ENCODE measurements around the gene SEMA5A.

SEMA5A gene

GRCh38 chr5:9128136-9128535 lies 417.7 kb downstream of the SEMA5A start:
- DNase-seq (ENCODE audit: low read depth in 1 of 2, low spot score in 1 of 2): no peak

- no peak for DNase-seq (ENCODE audit: low read depth in 1 of 2, low spot score in 1 of 2)
Observed at GRCh38 chr5:9126490-9126889, 419.4 kb downstream of the SEMA5A start.

- no peak for DNase-seq (ENCODE audit: low read depth in 1 of 2, low spot score in 1 of 2)
Observed at GRCh38 chr5:9125852-9126251, 420.0 kb downstream of the SEMA5A start.

GRCh38 chr5:9124838-9125237 lies 421.0 kb downstream of the SEMA5A start:
- DNase-seq (ENCODE audit: low read depth in 1 of 2, low spot score in 1 of 2): no peak

GRCh38 chr5:9124071-9124470 lies 421.8 kb downstream of the SEMA5A start:
- no peak for DNase-seq (ENCODE audit: low read depth in 1 of 2, low spot score in 1 of 2)

- no peak for DNase-seq (ENCODE audit: low read depth in 1 of 2, low spot score in 1 of 2)
Observed at GRCh38 chr5:9122528-9122927, 423.3 kb downstream of the SEMA5A start.

DNA sequence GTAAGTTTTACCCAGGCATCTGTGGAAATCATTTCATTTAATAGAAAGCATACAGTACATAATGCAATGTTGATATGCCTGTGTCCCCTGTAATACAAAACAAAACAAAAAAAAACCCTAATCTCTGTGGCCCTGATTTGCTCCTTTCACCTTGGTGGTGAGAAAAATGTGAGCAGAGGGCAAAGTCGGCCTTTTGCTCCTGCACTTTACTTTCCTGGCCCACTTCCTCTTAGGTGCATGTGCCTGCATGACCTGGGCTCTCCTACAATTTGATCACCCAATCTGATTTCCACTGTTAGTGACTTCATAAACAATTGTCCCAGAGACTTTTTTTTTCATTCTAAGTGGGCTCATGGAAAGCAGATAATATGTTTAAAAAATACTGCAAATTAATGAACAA lies 424.3 kb downstream of the SEMA5A start:
- no peak for DNase-seq (ENCODE audit: low read depth in 1 of 2, low spot score in 1 of 2)

DNA sequence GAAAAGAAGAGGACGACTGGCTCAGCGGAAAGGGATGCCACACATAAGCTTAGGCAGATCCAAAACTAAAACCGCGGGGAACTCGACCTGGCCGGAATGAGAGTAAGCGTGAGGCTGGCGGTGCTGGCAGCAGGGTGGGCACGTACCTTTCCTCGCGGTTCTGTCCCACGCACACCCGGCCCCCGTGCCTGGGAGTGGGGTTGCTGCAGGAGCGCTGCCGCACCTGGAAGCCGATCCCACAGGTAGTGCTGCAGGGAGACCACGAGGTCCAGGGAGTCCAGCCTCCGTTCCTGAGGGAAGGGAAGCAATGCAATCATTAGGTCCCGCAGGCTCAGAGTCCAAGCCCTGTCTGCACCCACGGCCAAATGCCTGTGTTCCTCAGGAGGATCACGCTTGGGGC lies 427.0 kb downstream of the SEMA5A start:
- no peak for DNase-seq (ENCODE audit: low read depth in 1 of 2, low spot score in 1 of 2)

- no peak for DNase-seq (ENCODE audit: low read depth in 1 of 2, low spot score in 1 of 2)
Observed at GRCh38 chr5:9115093-9115492, 430.8 kb downstream of the SEMA5A start.

DNA sequence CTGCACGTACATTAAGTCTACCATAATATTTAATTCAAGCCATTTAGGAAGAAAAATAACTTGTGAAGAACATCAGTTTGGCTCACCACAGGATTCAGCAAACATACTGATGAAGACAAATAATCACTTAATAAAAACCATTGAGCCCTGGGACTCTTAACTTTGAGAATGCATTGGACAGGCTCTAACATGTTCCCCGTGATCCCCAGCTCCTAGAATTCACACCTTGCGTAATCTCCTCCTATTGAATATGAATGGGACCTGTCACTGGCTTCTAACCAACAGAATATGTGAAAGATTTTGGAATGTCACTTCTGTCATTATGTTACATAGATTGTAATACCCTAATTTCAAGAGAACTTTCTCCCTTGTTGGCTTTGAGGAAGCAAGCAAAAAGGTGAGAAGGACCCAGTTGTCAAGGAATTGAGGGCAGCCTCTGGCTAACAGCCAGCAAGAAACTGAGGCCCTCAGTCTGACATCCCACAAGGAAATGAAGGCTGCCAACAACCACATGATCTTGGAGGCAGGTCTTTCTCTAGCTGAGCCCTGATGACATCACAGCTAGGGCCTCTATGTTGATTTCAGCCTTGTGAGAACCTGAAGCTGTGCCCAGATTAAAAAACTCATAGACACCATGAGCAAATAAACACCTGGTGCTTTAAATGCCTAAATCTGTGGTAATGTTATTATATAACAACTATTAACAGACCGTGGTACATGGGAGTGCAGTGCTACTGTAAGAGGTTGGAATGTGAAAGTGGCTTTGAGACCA lies 433.2 kb downstream of the SEMA5A start:
- DNase-seq (ENCODE audit: low read depth in 1 of 2, low spot score in 1 of 2): no peak

GRCh38 chr5:9108162-9108561 lies 437.7 kb downstream of the SEMA5A start:
- no peak for DNase-seq (ENCODE audit: low read depth in 1 of 2, low spot score in 1 of 2)

- DNase-seq (ENCODE audit: low read depth in 1 of 2, low spot score in 1 of 2): no peak
Observed at GRCh38 chr5:9105851-9106250, 440.0 kb downstream of the SEMA5A start.

- no peak for DNase-seq (ENCODE audit: low read depth in 1 of 2, low spot score in 1 of 2)
Observed at GRCh38 chr5:9104571-9105339, 441.1 kb downstream of the SEMA5A start.

- DNase-seq (ENCODE audit: low read depth in 1 of 2, low spot score in 1 of 2): no peak
Observed at GRCh38 chr5:9103290-9103689, 442.6 kb downstream of the SEMA5A start.

GRCh38 chr5:9099689-9100088 lies 446.2 kb downstream of the SEMA5A start:
- DNase-seq (ENCODE audit: low read depth in 1 of 2, low spot score in 1 of 2): no peak

DNA sequence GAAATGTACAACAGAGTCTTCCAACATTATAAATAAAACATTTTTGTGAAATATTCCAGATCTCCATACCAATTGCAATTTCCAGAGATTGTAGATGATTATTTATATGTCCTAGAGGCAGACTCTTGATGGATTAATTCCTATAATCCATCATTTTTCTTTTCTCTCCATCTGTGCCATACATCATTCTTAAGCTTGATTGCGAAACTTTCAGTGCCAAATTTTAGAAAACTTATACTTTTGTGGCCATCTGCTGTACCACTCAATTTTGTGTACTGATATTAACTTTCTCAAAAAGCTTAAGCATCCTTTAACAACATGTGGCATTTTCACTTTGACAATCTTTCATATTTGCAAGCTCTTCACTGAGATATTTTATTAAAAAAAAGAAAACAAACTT lies 446.9 kb downstream of the SEMA5A start:
- DNase-seq (ENCODE audit: low read depth in 1 of 2, low spot score in 1 of 2): no peak

DNA sequence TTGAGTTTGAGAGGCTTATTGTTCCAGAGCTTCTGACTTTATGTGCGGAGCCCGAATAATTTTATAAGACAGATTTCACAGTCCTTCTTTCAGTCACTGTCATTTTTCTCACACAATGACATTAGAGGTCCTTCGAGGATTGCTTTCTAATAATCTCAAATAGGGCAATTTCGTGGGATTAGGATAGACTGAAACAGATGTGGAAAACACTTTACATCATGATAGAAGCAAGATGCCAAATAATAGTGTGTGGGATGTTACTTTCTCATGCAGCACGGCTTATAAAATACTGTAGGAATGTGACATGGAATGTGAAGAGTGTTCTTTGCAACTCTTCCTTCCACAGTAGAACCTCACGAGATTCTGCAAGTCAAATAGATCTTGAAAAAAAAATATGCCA lies 451.3 kb downstream of the SEMA5A start:
- DNase-seq (ENCODE audit: low read depth in 1 of 2, low spot score in 1 of 2): no peak

- DNase-seq (ENCODE audit: low read depth in 1 of 2, low spot score in 1 of 2): no peak
Observed at GRCh38 chr5:9091896-9092662, 453.8 kb downstream of the SEMA5A start.

GRCh38 chr5:9090381-9091026 lies 455.4 kb downstream of the SEMA5A start:
- no peak for DNase-seq (ENCODE audit: low read depth in 1 of 2, low spot score in 1 of 2)

- DNase-seq (ENCODE audit: low read depth in 1 of 2, low spot score in 1 of 2): no peak
Observed at GRCh38 chr5:9089893-9090292, 456.0 kb downstream of the SEMA5A start.

GRCh38 chr5:9082996-9083395 lies 462.9 kb downstream of the SEMA5A start:
- DNase-seq (ENCODE audit: low read depth in 1 of 2, low spot score in 1 of 2): no peak

Data from activated CD4-positive, alpha-beta T cell treated with anti-CD3 and anti-CD28 coated beads, Interleukin-2, amount 50 U/mL, for 24 hours (primary cell).